C1 segment of cervical spinal cord (tissue), 14 donors: ENCODE results near the gene NCR1.
"Not testable (repeated sequence)": the region's sequence is repeated elsewhere in the genome, so short reads cannot be mapped to it uniquely, and the experiment has no call there.

Experiments used
- DNase-seq, 14 donors: peaks; one replicate each; lab custom pipeline; 2025; lab: John Stamatoyannopoulos, UW

NCR1 gene

DNA sequence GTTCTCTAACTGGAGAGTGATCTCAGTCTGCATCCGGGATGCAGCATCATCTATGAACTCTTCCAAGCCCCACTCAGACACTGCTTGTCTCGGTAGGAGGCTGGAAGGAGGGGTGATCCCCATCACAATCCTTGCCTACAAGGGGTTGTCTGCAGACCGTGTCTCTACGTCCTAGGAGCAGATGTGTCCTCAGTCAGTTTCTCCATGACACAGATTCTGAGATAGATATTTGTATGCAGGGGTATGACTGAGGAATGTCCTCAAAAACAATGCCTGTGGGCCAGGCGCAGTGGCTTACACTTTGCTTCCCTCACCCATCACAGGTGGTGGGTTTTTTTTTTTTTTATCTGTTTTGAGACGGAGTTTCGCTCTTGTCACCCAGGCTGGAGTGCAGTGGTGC, 871 bp downstream of the NCR1 start:
- no peak for DNase-seq

DNA sequence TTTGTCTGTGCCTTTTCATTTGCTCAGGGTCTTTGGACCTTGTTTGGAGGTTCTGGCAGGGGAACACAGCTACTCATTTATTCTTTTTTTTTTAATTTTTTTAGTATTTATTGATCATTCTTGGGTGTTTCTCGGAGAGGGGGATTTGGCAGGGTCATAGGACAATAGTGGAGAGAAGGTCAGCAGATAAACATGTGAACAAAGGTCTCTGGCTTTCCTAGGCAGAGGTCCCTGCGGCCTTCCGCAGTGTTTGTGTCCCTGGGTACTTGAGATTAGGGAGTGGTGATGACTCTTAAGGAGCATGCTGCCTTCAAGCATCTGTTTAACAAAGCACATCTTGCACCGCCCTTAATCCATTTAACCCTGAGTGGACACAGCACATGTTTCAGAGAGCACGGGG, 2.0 kb downstream of the NCR1 start:
- DNase-seq: not testable (repeated sequence)

DNA sequence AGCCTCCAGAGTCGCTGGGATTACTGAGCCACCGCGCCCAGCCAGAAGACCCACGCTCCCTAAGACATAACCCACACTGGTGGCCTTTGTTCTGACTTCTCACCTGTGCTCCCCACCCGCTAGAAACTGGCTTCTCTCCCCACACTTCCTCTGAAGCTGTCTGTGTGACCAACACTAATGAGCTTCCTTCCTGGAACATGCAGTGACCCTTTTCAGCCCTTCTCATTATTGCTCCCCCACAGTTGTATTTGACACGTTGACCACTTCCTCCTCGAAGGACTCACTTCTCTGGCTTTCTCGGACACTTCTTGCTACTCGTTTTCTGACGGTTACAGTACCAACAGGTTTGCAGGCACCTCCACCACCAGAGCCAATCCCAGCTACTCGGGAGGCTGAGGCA, 10.9 kb downstream of the NCR1 start:
- DNase-seq: no peak

DNA sequence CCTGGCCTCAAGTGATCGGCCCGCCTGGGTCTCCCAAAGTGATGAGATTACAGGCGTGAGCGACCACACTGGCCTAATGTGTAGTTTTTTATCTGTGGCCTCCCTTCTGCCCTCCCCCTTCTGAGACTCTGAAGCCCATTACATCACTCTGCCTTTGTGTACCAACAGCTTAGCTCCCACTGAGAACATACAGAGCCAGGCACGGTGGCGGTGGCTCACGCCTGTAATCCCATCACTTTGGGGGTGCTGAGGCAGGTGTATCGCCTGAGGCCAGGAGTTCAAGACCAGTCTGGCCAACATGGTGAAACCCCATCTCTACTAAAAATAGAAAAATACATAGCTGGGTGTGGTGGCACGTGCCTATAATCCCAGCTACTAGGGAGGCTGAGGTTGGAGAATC, 12.6 kb downstream of the NCR1 start:
- DNase-seq: no peak

- not testable (repeated sequence) for DNase-seq
These were observed 14.0 kb downstream of the NCR1 start for GRCh38 chr19:54919646-54920563.

GRCh38 chr19:54921082-54921481, 15.1 kb downstream of the NCR1 start:
- no peak for DNase-seq

DNA sequence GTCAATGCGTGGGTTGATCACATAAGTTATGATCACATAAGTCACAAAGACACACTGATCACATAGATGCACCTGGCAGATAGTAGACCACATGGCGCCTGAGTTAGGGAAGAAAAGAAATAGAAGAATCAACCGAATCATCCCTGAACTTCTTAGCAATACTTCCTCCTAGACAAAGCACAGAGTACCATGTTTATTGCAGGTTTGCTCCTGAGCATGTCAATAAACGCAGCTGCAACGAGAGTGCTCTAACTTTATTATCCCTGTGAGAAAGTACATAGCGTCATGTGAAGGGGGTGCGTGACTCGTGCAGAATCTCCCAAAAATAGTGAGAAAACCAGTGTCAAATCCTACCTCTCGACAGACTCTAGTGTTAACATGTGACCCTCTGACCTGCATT, 17.3 kb downstream of the NCR1 start:
- DNase-seq: no peak

DNA sequence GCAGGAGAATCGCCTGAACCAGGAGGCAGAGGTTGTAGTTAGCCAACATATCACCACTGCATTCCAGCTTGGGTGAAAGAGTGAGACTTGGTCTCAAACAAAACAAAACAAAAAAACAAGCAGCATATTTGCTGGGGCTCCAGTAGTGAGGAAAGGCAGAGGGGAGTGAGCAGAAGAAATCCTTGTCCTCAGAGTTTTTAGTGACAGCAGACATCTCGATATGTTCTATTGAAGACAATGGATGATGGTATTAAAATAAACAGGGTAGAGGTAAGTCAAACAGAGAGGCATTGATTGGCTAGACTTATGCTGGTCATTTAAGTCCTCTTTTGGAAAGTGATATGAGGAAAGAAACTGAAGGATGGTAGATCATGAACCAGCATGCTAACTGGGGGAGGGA, 22.4 kb downstream of the NCR1 start:
- DNase-seq: no peak

GRCh38 chr19:54937926-54938325, 32.0 kb downstream of the NCR1 start:
- DNase-seq: no peak

DNA sequence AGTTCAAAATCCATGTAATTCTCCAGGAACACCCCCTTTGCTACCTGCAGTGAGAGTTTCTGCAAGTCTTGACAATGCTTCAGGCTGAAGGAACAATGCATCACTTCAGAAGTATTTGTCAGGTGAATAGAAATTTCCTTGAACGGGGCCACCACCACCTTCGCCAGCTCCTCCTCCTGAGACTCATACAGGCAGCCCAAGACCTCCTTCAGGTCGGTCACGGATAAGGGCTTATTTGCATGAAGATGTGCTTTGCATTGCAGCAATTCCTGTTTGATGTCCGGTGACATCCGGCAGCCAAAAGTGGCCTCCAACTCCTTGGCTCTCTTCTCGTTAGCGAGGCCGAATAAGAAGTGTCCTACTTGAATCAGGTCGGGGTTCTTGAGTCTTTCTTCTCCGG, 33.0 kb downstream of the NCR1 start:
- no peak for DNase-seq

DNA sequence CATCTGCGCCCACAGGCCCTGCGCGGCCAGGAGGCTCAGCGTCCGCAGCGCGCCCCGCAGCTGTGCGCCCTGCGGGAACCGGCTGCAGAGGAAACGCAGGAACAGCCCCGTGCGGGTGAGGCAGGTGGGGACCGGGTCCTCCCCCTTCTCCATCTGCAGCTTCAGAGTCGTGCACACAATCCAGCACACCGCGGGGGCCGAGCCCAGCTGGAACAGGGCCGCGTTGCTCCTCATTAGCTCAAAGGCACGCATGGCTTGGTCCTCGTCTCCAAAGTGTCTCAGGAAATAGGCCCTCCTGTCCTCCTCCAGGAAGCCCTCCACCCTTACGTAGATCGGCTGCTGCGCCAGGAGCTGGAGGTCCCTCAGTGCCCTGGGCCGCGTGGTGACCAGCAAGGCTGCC, 33.6 kb downstream of the NCR1 start:
- not testable (repeated sequence) for DNase-seq

- DNase-seq: not testable (repeated sequence)
These were observed 37.9 kb downstream of the NCR1 start for GRCh38 chr19:54943772-54944361.

GRCh38 chr19:54947381-54947780, 41.4 kb downstream of the NCR1 start, which contains the start of gene NLRP7:
Gene NLRP7, minus strand, starts transcription at chr19:54947530.
- DNase-seq: no peak

- DNase-seq: no peak
These were observed 43.5 kb downstream of the NCR1 start for GRCh38 chr19:54949412-54949811.

DNA sequence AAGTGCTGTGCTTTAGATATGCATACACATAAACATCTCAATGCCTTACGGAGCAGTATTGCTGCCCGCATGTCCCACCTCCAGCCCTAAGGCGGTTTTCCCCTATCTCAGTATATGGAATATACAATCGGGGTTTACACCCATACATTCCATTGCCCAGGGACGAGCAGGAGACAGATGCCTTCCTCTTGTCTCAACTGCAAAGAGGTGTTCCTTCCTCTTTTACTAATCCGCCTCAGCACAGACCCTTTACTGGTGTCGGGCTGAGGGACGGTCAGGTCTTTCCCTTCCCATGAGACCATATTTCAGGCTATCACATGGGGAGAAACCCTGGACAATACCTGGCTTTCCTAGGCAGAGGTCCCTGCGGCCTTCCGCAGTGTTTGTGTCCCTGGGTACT, 44.6 kb downstream of the NCR1 start:
- DNase-seq: not testable (repeated sequence)

GRCh38 chr19:54952591-54953344, 46.8 kb downstream of the NCR1 start:
- peak in 1 of 14 donors; percentile 0 for DNase-seq

- not testable (repeated sequence) for DNase-seq
These were observed 47.4 kb downstream of the NCR1 start for GRCh38 chr19:54953345-54953713.

DNA sequence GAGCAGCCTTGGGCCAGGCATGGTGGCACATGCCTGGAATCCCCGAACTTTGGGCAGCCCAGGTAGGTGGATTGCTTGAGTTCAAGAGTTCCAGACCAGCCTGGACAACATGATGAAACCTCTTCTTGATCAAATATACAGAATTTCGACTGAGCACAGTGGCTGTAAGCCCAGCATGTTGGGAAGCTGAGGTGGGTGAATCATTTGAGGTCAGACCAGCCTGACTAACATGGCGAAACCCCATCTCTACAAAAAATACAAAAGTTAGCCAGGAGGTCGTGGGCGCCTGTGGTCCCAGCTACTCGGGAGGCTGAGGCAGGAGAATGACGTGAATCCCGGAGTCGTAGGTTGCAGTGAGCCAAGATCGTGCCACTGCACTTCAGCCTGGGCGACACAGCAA, 49.4 kb downstream of the NCR1 start:
- no peak for DNase-seq

GRCh38 chr19:54959840-54960239, 53.9 kb downstream of the NCR1 start:
- no peak for DNase-seq
